KMS-11 (cell line): ENCODE data around the gene ULK4.

Experiments used
- H2AFZ ChIP-seq: fragments of 200-600 bp; sonication (generic); 2 replicates; pipeline ENCODE4 v1.6.1; 2016; ENCODE audit warnings: antibody characterized with exemption, mixed run types, low read depth
- H3K27ac ChIP-seq: fragments of 200-600 bp; sonication (generic); 2 replicates; pipeline ENCODE4 v1.6.1; 2016; ENCODE audit warnings: mild to moderate bottlenecking, mixed run types
- H3K27me3 ChIP-seq: fragments of 200-600 bp; sonication (generic); 2 replicates; pipeline ENCODE4 v1.6.1; 2017; ENCODE audit warnings: mild to moderate bottlenecking, low read depth, mixed run types, moderate library complexity; ENCODE audit not compliant: insufficient read depth
- H3K36me3 ChIP-seq: fragments of 200-600 bp; sonication (generic); 2 replicates; pipeline ENCODE4 v1.6.1; 2017; ENCODE audit warnings: mild to moderate bottlenecking, mixed run types; ENCODE audit not compliant: insufficient read depth
- H3K4me1 ChIP-seq: fragments of 200-600 bp; sonication (generic); 2 replicates; pipeline ENCODE4 v1.6.1; 2016; ENCODE audit warnings: mild to moderate bottlenecking, low read depth, mixed run types; ENCODE audit not compliant: poor library complexity, severe bottlenecking
- H3K4me2 ChIP-seq: fragments of 200-600 bp; sonication (generic); 2 replicates; pipeline ENCODE4 v1.7.0; 2016; ENCODE audit warnings: mild to moderate bottlenecking, mixed run types
- H3K4me3 ChIP-seq: fragments of 200-600 bp; sonication (generic); IDR thresholded peaks from 2 replicates; pipeline ENCODE4 v1.6.1; 2017; ENCODE audit warnings: low read depth, low read length, mixed read lengths; ENCODE audit not compliant: insufficient read depth
- H3K79me2 ChIP-seq: fragments of 200-600 bp; sonication (generic); 2 replicates; pipeline ENCODE4 v1.6.1; 2016; ENCODE audit warnings: low read depth, mixed run types; ENCODE audit not compliant: insufficient read depth
- H3K9ac ChIP-seq: fragments of 200-600 bp; sonication (generic); 2 replicates; pipeline ENCODE4 v1.6.1; 2016; ENCODE audit warnings: mild to moderate bottlenecking, mixed run types
- H4K20me1 ChIP-seq: fragments of 200-600 bp; sonication (generic); 2 replicates; pipeline ENCODE4 v1.6.1; 2016; ENCODE audit warnings: mild to moderate bottlenecking, mixed run types; ENCODE audit not compliant: insufficient read depth
- TF ChIP-seq, protein P1 (sequence below): fragments of 200-600 bp; sonication (generic); conservative IDR thresholded peaks from 2 replicates; pipeline ENCODE4 v1.6.1; 2017; ENCODE audit warnings: low read depth, mild to moderate bottlenecking, antibody characterized with exemption, low read length, moderate library complexity, mixed read lengths

The ULK4 gene

DNA sequence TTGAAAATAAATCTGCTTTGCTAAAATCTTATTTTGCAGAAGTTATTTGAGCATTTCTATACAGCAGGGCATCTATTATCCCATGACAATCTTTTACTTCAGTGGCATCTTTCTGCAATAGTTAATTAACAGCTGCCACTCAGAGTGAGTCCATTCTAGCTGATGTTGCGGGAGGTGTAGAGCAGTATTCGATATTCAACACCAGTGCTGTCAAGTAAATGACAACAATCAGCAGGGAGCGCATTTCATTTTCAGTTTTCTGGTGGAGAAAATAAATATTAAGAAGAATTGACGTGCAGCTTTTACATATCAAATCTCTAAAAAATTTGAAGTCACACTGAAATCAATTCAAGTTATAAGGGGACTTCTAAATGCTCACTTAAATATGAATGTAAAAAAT, 476.4 kb downstream of the ULK4 start:
- TF ChIP-seq, protein P1, sequence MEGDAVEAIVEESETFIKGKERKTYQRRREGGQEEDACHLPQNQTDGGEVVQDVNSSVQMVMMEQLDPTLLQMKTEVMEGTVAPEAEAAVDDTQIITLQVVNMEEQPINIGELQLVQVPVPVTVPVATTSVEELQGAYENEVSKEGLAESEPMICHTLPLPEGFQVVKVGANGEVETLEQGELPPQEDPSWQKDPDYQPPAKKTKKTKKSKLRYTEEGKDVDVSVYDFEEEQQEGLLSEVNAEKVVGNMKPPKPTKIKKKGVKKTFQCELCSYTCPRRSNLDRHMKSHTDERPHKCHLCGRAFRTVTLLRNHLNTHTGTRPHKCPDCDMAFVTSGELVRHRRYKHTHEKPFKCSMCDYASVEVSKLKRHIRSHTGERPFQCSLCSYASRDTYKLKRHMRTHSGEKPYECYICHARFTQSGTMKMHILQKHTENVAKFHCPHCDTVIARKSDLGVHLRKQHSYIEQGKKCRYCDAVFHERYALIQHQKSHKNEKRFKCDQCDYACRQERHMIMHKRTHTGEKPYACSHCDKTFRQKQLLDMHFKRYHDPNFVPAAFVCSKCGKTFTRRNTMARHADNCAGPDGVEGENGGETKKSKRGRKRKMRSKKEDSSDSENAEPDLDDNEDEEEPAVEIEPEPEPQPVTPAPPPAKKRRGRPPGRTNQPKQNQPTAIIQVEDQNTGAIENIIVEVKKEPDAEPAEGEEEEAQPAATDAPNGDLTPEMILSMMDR = no peak
- no peak overlapping the region for H3K27ac ChIP-seq

DNA sequence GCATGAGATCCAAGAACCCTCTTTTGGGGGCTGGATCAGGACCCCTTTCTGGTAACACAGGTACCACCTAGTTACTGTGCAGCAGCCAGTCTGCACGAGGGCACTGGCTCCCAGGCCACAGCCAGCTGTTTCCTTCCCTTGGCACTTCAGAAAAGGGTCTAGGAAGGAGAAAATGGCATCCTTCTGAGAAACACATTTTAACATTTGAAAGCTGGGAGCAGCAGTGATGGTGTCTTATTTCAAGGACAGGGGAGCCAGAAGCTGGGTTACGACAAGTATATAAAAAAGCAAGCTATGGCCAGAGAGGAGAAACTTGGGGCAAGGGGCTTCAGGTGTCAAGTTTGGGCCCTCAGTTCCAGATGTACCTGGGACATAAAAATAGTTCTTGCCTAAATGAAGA, 479.8 kb downstream of the ULK4 start:
- no peaks in the 10 kb centered on the region for H3K27me3 ChIP-seq
- no peaks in the 10 kb centered on the region for H3K4me1 ChIP-seq
- H3K4me2 ChIP-seq = no peak overlapping the region
- H4K20me1 ChIP-seq = no peaks in the 10 kb centered on the region
- H3K27ac ChIP-seq = no peak overlapping the region
- H3K36me3 ChIP-seq = no peaks in the 10 kb centered on the region
- no peak overlapping the region for H3K9ac ChIP-seq
- no peak overlapping the region for H3K4me3 ChIP-seq
- TF ChIP-seq, protein P1 = no peak
- H2AFZ ChIP-seq = no peak overlapping the region
- H3K79me2 ChIP-seq = no peaks in the 10 kb centered on the region

More for the DNA sequence above, 476.4 kb downstream of the ULK4 start:
- H3K4me2 ChIP-seq = no peak overlapping the region
- H3K9ac ChIP-seq = no peak overlapping the region
- no peak overlapping the region for H3K4me3 ChIP-seq
- no peaks in the 10 kb centered on the region for H3K27me3 ChIP-seq
- no peak overlapping the region for H2AFZ ChIP-seq
- H4K20me1 ChIP-seq = no peaks in the 10 kb centered on the region
- no peaks in the 10 kb centered on the region for H3K36me3 ChIP-seq
- no peaks in the 10 kb centered on the region for H3K79me2 ChIP-seq
- H3K4me1 ChIP-seq = no peaks in the 10 kb centered on the region

DNA sequence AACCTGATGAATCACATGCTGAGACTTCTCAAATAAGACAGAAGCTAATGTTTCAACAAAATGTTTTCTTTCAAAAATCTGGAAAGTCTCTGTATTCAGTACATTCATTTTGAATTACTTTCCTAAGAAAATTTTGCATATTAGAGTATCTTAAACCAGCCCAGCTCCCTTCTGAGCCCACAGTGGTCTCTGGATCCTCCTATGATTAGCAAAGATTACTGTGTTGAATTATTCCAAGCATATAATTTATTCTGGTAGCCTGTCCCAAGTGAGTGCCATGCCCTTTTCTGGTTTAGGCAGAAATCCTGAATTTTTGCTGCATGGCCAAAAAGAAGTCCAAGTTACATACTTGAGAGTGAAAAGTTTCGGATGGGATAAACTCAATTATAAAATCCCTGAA, 483.6 kb downstream of the ULK4 start:
- H4K20me1 ChIP-seq = no peaks in the 10 kb centered on the region
- TF ChIP-seq, protein P1 = no peak
- no peaks in the 10 kb centered on the region for H3K36me3 ChIP-seq

DNA sequence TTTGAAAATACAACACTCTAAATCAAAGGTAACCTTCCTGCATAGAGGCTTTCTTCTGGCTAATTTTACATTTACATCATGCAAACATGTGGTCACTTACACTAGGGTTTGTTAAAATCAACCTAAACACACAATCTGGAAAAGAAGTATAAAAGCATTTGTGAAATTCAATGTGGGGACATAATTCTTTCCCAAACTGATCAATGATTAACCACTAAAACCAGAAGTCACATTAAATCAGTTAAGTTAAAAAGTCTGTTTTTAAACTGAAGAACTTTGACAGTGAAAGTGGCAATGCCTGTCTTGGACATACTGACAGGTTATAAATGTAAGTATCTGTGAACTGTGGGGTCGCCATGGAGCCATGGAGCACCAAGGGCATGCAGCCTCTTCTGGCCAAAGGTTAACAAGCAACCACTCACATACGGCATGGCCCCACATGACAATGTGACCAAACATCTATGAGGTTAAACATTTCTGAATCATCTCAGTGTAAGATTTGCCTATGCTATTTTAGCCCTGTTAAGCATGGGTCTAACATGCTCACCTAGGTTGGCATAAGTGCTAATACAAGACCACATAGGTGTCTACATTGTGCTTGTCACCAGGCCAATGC, 484.4 kb downstream of the ULK4 start:
- Histone ChIP-seq H3K27ac (no peak overlapping the region), H3K4me2 (no peak overlapping the region), H2AFZ (no peak overlapping the region), H3K36me3 (no peaks in the 10 kb centered on the region), H3K27me3 (no peaks in the 10 kb centered on the region), H3K79me2 (no peaks in the 10 kb centered on the region), H3K9ac (no peak overlapping the region), H3K4me3 (no peak overlapping the region), H3K4me1 (no peaks in the 10 kb centered on the region), H4K20me1 (no peaks in the 10 kb centered on the region)
- TF ChIP-seq, protein P1 = no peak

More for the DNA sequence above, 483.6 kb downstream of the ULK4 start:
- Histone ChIP-seq H3K4me2 (no peak overlapping the region), H3K27ac (no peak overlapping the region), H2AFZ (no peak overlapping the region), H3K4me1 (no peaks in the 10 kb centered on the region), H3K27me3 (no peaks in the 10 kb centered on the region), H3K9ac (no peak overlapping the region), H3K79me2 (no peaks in the 10 kb centered on the region), H3K4me3 (no peak overlapping the region)
